A673 (cell line): Measurements from ENCODE around the gene GPR17. TPM values are rescaled to one million over a fixed set of nuclear protein-coding genes. Genes with fewer than 3 reads are reported as not detected.

Experiments used
- BruUV-seq: library from RNA; stranded (reverse); fragments of 400-500 nt; replicated peaks from 2 replicates; lab custom pipeline; 2021; lab: Mats Ljungman, UMichigan
- CTCF ChIA-PET: fragments of 300-600 bp; sonication (Branson Sonifier 250); formaldehyde crosslinking; loops from one replicate; lab custom pipeline; 2022; ENCODE audit warnings: antibody characterized with exemption; lab: Charles Lee
- POLR2A ChIA-PET: fragments of 300-600 bp; sonication (Branson Sonifier 250); formaldehyde crosslinking; loops from one replicate; lab custom pipeline; 2022; ENCODE audit warnings: antibody characterized with exemption; ENCODE audit not compliant: low non-redundant PET; lab: Charles Lee
- DNase-seq: peaks from one replicate; pipeline ENCODE4 v3.0.0-alpha.2; 2015; ENCODE audit warnings: low spot score
- H3K27ac ChIP-seq: fragments of 200-600 bp; sonication (generic); 2 replicates; pipeline ENCODE4 v1.5.1; 2016; ENCODE audit warnings: mixed run types, low read depth, mild to moderate bottlenecking, mixed read lengths, antibody characterized with exemption, low read length; ENCODE audit not compliant: poor library complexity, severe bottlenecking
- H3K27me3 ChIP-seq: fragments of 200-600 bp; sonication (generic); replicated peaks from 2 replicates; pipeline ENCODE4 v1.6.1; 2017; ENCODE audit warnings: mixed run types, low read depth, mild to moderate bottlenecking, mixed read lengths, antibody characterized with exemption, low read length; ENCODE audit not compliant: insufficient read depth, poor library complexity
- H3K36me3 ChIP-seq: fragments of 200-600 bp; sonication (generic); 2 replicates; pipeline ENCODE4 v1.6.1; 2016; ENCODE audit warnings: mixed run types, mild to moderate bottlenecking, mixed read lengths, antibody characterized with exemption, low read length; ENCODE audit not compliant: insufficient read depth, poor library complexity, severe bottlenecking
- H3K4me1 ChIP-seq: fragments of 200-600 bp; sonication (generic); 2 replicates; pipeline ENCODE4 v1.6.1; 2017; ENCODE audit warnings: mixed run types, mild to moderate bottlenecking, mixed read lengths, antibody characterized with exemption, low read length; ENCODE audit not compliant: insufficient read depth, poor library complexity, severe bottlenecking
- H3K4me3 ChIP-seq: fragments of 200-600 bp; sonication (generic); 2 replicates; pipeline ENCODE4 v1.5.1; 2016; ENCODE audit warnings: low read depth, mixed run types, mild to moderate bottlenecking, mixed read lengths, low read length; ENCODE audit not compliant: poor library complexity, severe bottlenecking
- H3K9me3 ChIP-seq: fragments of 200-600 bp; sonication (generic); 2 replicates; pipeline ENCODE4 v1.6.1; 2016; ENCODE audit warnings: mixed run types, low read depth, mild to moderate bottlenecking, mixed read lengths, antibody characterized with exemption, low read length; ENCODE audit not compliant: poor library complexity, severe bottlenecking
- EZH2 ChIP-seq: fragments of 200-600 bp; sonication (generic); IDR thresholded peaks from 2 replicates; pipeline ENCODE4 v1.6.1; 2017; ENCODE audit warnings: borderline replicate concordance, low read depth, mild to moderate bottlenecking, mixed read lengths, antibody characterized with exemption, low read length; ENCODE audit not compliant: poor library complexity, severe bottlenecking
- intact Hi-C: fragments of 100-400 bp; cut with micrococcal nuclease; formaldehyde crosslinking; loops from one replicate; pipeline ENCODE4 v1.10.0; 2022; ENCODE audit not compliant: unreplicated experiment
- total RNA-seq: library from RNA; stranded (reverse); gene quantifications from 2 replicates; pipeline ENCODE4 v1.2.3, GENCODE V29; 2021
- TF ChIP-seq, protein P1 (sequence below): fragments of 300-800, 200-600 bp; sonication (generic); conservative IDR thresholded peaks from 2 replicates; pipeline ENCODE4 v1.5.1; 2017; ENCODE audit warnings: low read depth, mild to moderate bottlenecking, antibody characterized with exemption, low read length, moderate library complexity, mixed read lengths

GPR17 gene
- total RNA-seq, 1 experiment from 2014 or later, result 0.45 TPM

DNA sequence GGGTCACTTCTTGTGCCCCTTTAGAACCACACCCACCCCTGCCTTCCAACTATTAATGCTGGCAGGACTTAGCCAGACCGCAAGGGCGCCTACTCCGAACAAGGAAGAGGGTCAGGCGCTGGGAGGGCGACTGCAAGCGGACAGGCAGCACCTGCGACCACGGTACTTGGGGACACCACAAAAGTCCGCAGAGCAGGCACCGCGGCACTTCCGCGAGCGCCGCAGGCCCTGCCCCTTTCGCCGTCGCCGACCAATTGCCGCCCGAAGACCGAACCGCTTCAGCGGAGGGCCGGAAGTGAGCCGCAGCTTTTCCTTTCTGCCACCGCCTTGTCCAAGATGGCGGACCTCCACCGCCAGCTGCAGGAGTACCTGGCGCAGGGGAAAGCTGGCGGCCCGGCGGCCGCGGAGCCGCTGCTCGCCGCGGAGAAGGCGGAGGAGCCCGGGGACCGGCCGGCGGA, 55.3 kb downstream of the GPR17 start, which contains the start of gene SFT2D3:
Gene SFT2D3 (plus strand): TSS at position 305 of the 458 bp plus-strand sequence. CDS start 32 bp downstream, at position 337.
- DNase-seq, result peak; percentile 94
- ChIA-PET CTCF (no interaction called here), POLR2A (no interaction called here)
- Histone ChIP-seq H3K4me1 (peaks cover 24% of the 10 kb centered on the region), H3K27me3 (no peaks in the 10 kb centered on the region), H3K36me3 (peaks cover 16% of the 10 kb centered on the region), H3K27ac (peak within 1 kb of the TSS; percentile 96), H3K9me3 (no peaks in the 10 kb centered on the region), H3K4me3 (peak within 1 kb of the TSS; percentile 66)
- BruUV-seq, result no TSS peak
- intact Hi-C loops, result loop anchor here (5.0 kb wide), 1 partner anchor 111 kb away; the partner anchor contains the start of gene WDR33
- TF ChIP-seq, protein P1, sequence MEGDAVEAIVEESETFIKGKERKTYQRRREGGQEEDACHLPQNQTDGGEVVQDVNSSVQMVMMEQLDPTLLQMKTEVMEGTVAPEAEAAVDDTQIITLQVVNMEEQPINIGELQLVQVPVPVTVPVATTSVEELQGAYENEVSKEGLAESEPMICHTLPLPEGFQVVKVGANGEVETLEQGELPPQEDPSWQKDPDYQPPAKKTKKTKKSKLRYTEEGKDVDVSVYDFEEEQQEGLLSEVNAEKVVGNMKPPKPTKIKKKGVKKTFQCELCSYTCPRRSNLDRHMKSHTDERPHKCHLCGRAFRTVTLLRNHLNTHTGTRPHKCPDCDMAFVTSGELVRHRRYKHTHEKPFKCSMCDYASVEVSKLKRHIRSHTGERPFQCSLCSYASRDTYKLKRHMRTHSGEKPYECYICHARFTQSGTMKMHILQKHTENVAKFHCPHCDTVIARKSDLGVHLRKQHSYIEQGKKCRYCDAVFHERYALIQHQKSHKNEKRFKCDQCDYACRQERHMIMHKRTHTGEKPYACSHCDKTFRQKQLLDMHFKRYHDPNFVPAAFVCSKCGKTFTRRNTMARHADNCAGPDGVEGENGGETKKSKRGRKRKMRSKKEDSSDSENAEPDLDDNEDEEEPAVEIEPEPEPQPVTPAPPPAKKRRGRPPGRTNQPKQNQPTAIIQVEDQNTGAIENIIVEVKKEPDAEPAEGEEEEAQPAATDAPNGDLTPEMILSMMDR, result no peak
- no peak for TF ChIP-seq EZH2

DNA sequence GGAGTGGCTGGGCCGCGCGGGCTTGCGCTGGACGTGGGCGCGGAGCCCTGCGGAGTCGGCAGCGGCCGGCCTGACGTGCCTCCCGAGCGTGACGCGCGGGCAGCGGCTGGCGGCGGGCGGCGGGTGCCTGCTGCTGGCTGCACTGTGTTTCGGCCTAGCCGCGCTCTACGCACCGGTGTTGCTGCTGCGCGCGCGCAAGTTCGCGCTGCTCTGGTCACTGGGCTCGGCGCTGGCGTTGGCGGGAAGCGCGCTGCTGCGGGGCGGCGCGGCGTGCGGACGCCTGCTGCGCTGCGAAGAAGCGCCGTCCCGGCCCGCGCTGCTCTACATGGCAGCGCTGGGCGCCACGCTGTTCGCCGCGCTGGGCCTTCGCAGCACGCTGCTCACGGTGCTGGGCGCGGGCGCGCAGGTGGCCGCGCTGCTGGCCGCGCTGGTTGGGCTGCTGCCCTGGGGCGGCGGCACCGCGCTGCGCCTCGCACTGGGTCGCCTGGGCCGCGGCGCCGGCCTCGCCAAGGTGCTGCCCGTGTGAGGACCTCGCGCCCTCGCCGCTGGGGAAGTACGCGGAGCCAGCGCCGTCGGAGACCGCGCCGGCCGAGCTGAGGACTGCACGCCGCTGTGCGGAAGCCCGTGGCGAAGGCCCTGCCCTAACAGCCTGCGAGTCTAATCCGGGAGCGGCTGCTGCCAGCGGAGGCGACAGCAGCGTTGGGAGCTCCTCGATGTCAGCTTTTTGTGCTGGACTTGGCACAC, 55.9 kb downstream of the GPR17 start:
- ChIA-PET POLR2A (interaction anchor here (0.6 kb wide), 1 partner anchor 112 kb away, joined by 3 read pairs; no protein-coding TSS in a partner anchor), CTCF (no interaction called here)
- Histone ChIP-seq H3K27me3 (no peaks in the 10 kb centered on the region), H3K4me3 (peak overlapping the region; percentile 66), H3K36me3 (peaks cover 22% of the 10 kb centered on the region), H3K4me1 (peaks cover 24% of the 10 kb centered on the region), H3K27ac (peak overlapping the region; percentile 96), H3K9me3 (no peaks in the 10 kb centered on the region)
- intact Hi-C loops, result loop anchor here (5.0 kb wide), 1 partner anchor 110 kb away; the partner anchor contains the start of gene WDR33
- peak; percentile 88 for DNase-seq
- BruUV-seq, result no TSS peak
- TF ChIP-seq, protein P1, result peak; percentile 18; the same call in 1 of the 2 replicates
- TF ChIP-seq EZH2, result no peak

Other genes with a start within 250 kb of the GPR17 start
- 0.37 TPM in 1 of 2 replicates, not detected in the other for gene PROC, start 227.7 kb upstream of the GPR17 start, total RNA-seq
- gene IWS1, start 119.7 kb upstream of the GPR17 start, total RNA-seq, result 66.0 and 67.2 TPM in 2 replicates
- 0.24 TPM in 1 of 2 replicates, not detected in the other for gene MYO7B, start 110.5 kb upstream of the GPR17 start, total RNA-seq
- gene LIMS2, start 29.4 kb downstream of the GPR17 start, total RNA-seq, result 1.2 and 1.5 TPM in 2 replicates
- gene SFT2D3, start 55.3 kb downstream of the GPR17 start, total RNA-seq, result 7.1 and 7.6 TPM in 2 replicates
- gene WDR33, start 165.0 kb downstream of the GPR17 start, total RNA-seq, result 83.8 and 87.1 TPM in 2 replicates
- gene POLR2D, start 212.0 kb downstream of the GPR17 start, total RNA-seq, result 88.4 and 90.0 TPM in 2 replicates
- 24.1 and 26.0 TPM in 2 replicates for gene AMMECR1L, start 239.8 kb downstream of the GPR17 start, total RNA-seq